Effector memory CD8-positive, alpha-beta T cell (primary cell): ENCODE results near the gene TRIP4.
A peak's percentile ranks its signal among the peaks of the same experiment; 100 is the strongest.
"Not testable (repeated sequence)": the region's sequence is repeated elsewhere in the genome, so short reads cannot be mapped to it uniquely, and the experiment has no call there.

ENCODE experiments used
- ATAC-seq: fragments of 150-1000 bp; cut with Tn5 transposase; replicated peaks from 2 replicates; pipeline ENCODE4 v1.10.0; 2021; ENCODE audit warnings: mild to moderate bottlenecking, moderate library complexity
- DNase-seq, 3 experiments: peaks; one replicate each; pipeline ENCODE4 v3.0.0; 2021
- H3K27ac Mint-ChIP-seq, 2 donors: one replicate each; pipeline ENCODE4 v1.8.0; 2022; ENCODE audit warnings: mild to moderate bottlenecking in 2 of 2, mixed read lengths in 2 of 2, moderate library complexity in 2 of 2
- H3K27me3 Mint-ChIP-seq, 2 donors: one replicate each; pipeline ENCODE4 v1.8.0; 2022; ENCODE audit warnings: mixed read lengths in 2 of 2
- H3K36me3 Mint-ChIP-seq: one replicate; pipeline ENCODE4 v1.8.0; 2022; ENCODE audit warnings: mild to moderate bottlenecking, moderate library complexity, mixed read lengths; ENCODE audit not compliant: insufficient read depth
- H3K4me1 Mint-ChIP-seq, 2 donors: one replicate each; pipeline ENCODE4 v1.8.0; 2022; ENCODE audit warnings: low read depth in 2 of 2, mixed read lengths in 2 of 2
- H3K4me3 Mint-ChIP-seq, 2 donors: one replicate each; pipeline ENCODE4 v1.8.0; 2022; ENCODE audit warnings: mild to moderate bottlenecking in 2 of 2, mixed read lengths in 2 of 2, moderate library complexity in 2 of 2
- H3K9me3 Mint-ChIP-seq, 2 donors: one replicate each; pipeline ENCODE4 v1.8.0; 2022; ENCODE audit warnings: mixed read lengths in 2 of 2
- total RNA-seq, 9 experiments: gene quantifications; one replicate each; lab custom pipeline; 2026; lab: John Stamatoyannopoulos, UW

TRIP4 gene
- 17.5 to 33.0 (median 21.6) reads per million in 9 experiments for total RNA-seq

- Mint-ChIP-seq H3K27ac (peak within 1 kb of the TSS; percentile 89 to 91), H3K36me3 (peaks cover 14% of the 10 kb centered on the region), H3K4me3 (peak within 1 kb of the TSS; percentile 91 to 96), H3K9me3 (no peaks in the 10 kb centered on the region), H3K27me3 (no peaks in the 10 kb centered on the region), H3K4me1 (peaks cover 15 to 16% of the 10 kb centered on the region in 2 donors)
- ATAC-seq (peak; percentile 98), DNase-seq (peak; percentile 96 to 98 (median 96))
Observed at GRCh38 chr15:64387562-64388168, at the start of gene TRIP4. TSS of gene TRIP4 (plus strand) at chr15:64387836. CDS start at chr15:64387864, 28 bp downstream.

GRCh38 chr15:64340355-64340754 is 47.3 kb upstream of the TRIP4 start:
- Mint-ChIP-seq H3K36me3 (peaks cover 12% of the 10 kb centered on the region), H3K4me1 (peaks cover 10 to 11% of the 10 kb centered on the region in 2 donors), H3K27me3 (no peaks in the 10 kb centered on the region), H3K9me3 (no peaks in the 10 kb centered on the region), H3K27ac (peak overlapping the region in 1 of 2 donors; percentile 23), H3K4me3 (no peak overlapping the region)
- ATAC-seq = no peak
- no peak for DNase-seq

- H3K9me3 Mint-ChIP-seq = no peaks in the 10 kb centered on the region
- no peak for DNase-seq
- H3K4me3 Mint-ChIP-seq = no peak overlapping the region
- no peaks in the 10 kb centered on the region for H3K27me3 Mint-ChIP-seq
- H3K27ac Mint-ChIP-seq = peak overlapping the region in 1 of 2 donors; percentile 81
- H3K36me3 Mint-ChIP-seq = peaks cover 12% of the 10 kb centered on the region
- H3K4me1 Mint-ChIP-seq = peaks cover 6 to 11% of the 10 kb centered on the region in 2 donors
- no peak for ATAC-seq
Observed at GRCh38 chr15:64341961-64342360, 45.7 kb upstream of the TRIP4 start.

GRCh38 chr15:64343222-64343621 is 44.4 kb upstream of the TRIP4 start:
- Mint-ChIP-seq H3K36me3 (peaks cover 20% of the 10 kb centered on the region), H3K4me3 (no peak overlapping the region), H3K27ac (peak overlapping the region; percentile 39 to 81), H3K4me1 (peaks cover 7 to 14% of the 10 kb centered on the region in 2 donors), H3K9me3 (no peaks in the 10 kb centered on the region), H3K27me3 (no peaks in the 10 kb centered on the region)
- ATAC-seq = no peak
- no peak for DNase-seq

- no peak for DNase-seq
- Mint-ChIP-seq H3K27me3 (no peaks in the 10 kb centered on the region), H3K27ac (peak overlapping the region in 1 of 2 donors; percentile 81), H3K36me3 (peaks cover 22% of the 10 kb centered on the region), H3K4me3 (no peak overlapping the region), H3K4me1 (peaks cover 7 to 14% of the 10 kb centered on the region in 2 donors), H3K9me3 (no peaks in the 10 kb centered on the region)
- ATAC-seq = no peak
Observed at GRCh38 chr15:64343841-64344240, 43.8 kb upstream of the TRIP4 start.

GRCh38 chr15:64344651-64345294 is 42.9 kb upstream of the TRIP4 start:
- Mint-ChIP-seq H3K4me3 (no peak overlapping the region), H3K4me1 (peaks cover 10 to 14% of the 10 kb centered on the region in 2 donors), H3K9me3 (no peaks in the 10 kb centered on the region), H3K27me3 (no peaks in the 10 kb centered on the region), H3K27ac (peak overlapping the region in 1 of 2 donors; percentile 22), H3K36me3 (peaks cover 15% of the 10 kb centered on the region)
- ATAC-seq = no peak
- DNase-seq = no peak

- ATAC-seq, DNase-seq, H3K27ac Mint-ChIP-seq, H3K9me3 Mint-ChIP-seq, H3K27me3 Mint-ChIP-seq, H3K4me3 Mint-ChIP-seq: not testable (repeated sequence)
- Mint-ChIP-seq H3K4me1 (peaks cover 10 to 14% of the 10 kb centered on the region in 2 donors), H3K36me3 (peaks cover 17% of the 10 kb centered on the region)
Observed at GRCh38 chr15:64346242-64346641, 41.4 kb upstream of the TRIP4 start.

- ATAC-seq (no peak), DNase-seq (no peak)
- H3K4me1 Mint-ChIP-seq = peaks cover 6 to 9% of the 10 kb centered on the region in 2 donors
- H3K4me3 Mint-ChIP-seq = no peak overlapping the region
- H3K27me3 Mint-ChIP-seq = no peaks in the 10 kb centered on the region
- no peaks in the 10 kb centered on the region for H3K9me3 Mint-ChIP-seq
- H3K36me3 Mint-ChIP-seq = peaks cover 28% of the 10 kb centered on the region
- H3K27ac Mint-ChIP-seq = no peak overlapping the region
Observed at GRCh38 chr15:64348455-64348854, 39.2 kb upstream of the TRIP4 start.

GRCh38 chr15:64349375-64349774 is 38.3 kb upstream of the TRIP4 start:
- H3K4me1 Mint-ChIP-seq = peaks cover 4 to 5% of the 10 kb centered on the region in 2 donors
- no peak for DNase-seq
- peaks cover 31% of the 10 kb centered on the region for H3K36me3 Mint-ChIP-seq
- no peaks in the 10 kb centered on the region for H3K27me3 Mint-ChIP-seq
- no peak overlapping the region for H3K27ac Mint-ChIP-seq
- no peak overlapping the region for H3K4me3 Mint-ChIP-seq
- ATAC-seq = no peak
- no peaks in the 10 kb centered on the region for H3K9me3 Mint-ChIP-seq

- peaks cover 15 to 16% of the 10 kb centered on the region in 2 donors for H3K4me1 Mint-ChIP-seq
- no peak overlapping the region for H3K27ac Mint-ChIP-seq
- ATAC-seq = no peak
- no peaks in the 10 kb centered on the region for H3K27me3 Mint-ChIP-seq
- H3K4me3 Mint-ChIP-seq = no peak overlapping the region
- no peak for DNase-seq
- peaks cover 35% of the 10 kb centered on the region for H3K36me3 Mint-ChIP-seq
- no peaks in the 10 kb centered on the region for H3K9me3 Mint-ChIP-seq
Observed at GRCh38 chr15:64351265-64351664, 36.4 kb upstream of the TRIP4 start.

GRCh38 chr15:64354688-64355344 is 32.8 kb upstream of the TRIP4 start:
- Mint-ChIP-seq H3K4me1 (peaks cover 16 to 17% of the 10 kb centered on the region in 2 donors), H3K27me3 (no peaks in the 10 kb centered on the region), H3K27ac (peak overlapping the region; percentile 83 to 95), H3K36me3 (peaks cover 23% of the 10 kb centered on the region), H3K9me3 (no peaks in the 10 kb centered on the region), H3K4me3 (peak overlapping the region; percentile 85 to 97)
- ATAC-seq (no peak), DNase-seq (no peak)

- DNase-seq (peak in 1 of 3 experiments; percentile 24), ATAC-seq (peak; percentile 32)
- Mint-ChIP-seq H3K9me3 (no peaks in the 10 kb centered on the region), H3K4me3 (peak overlapping the region; percentile 85 to 97), H3K4me1 (peaks cover 16 to 17% of the 10 kb centered on the region in 2 donors), H3K27me3 (no peaks in the 10 kb centered on the region), H3K36me3 (peaks cover 20% of the 10 kb centered on the region), H3K27ac (peak overlapping the region; percentile 83 to 95)
Observed at GRCh38 chr15:64355348-64355943, 32.2 kb upstream of the TRIP4 start.

GRCh38 chr15:64355944-64356709 is 31.5 kb upstream of the TRIP4 start, which contains the start of gene CSNK1G1:
TSS of gene CSNK1G1 (minus strand) at chr15:64356173. CDS start at chr15:64300499, 55,674 bp downstream.
- peaks cover 20% of the 10 kb centered on the region for H3K36me3 Mint-ChIP-seq
- ATAC-seq = peak; percentile 98
- peaks cover 16 to 17% of the 10 kb centered on the region in 2 donors for H3K4me1 Mint-ChIP-seq
- peak within 1 kb of the TSS; percentile 85 to 97 for H3K4me3 Mint-ChIP-seq
- H3K27me3 Mint-ChIP-seq = no peaks in the 10 kb centered on the region
- H3K9me3 Mint-ChIP-seq = no peaks in the 10 kb centered on the region
- H3K27ac Mint-ChIP-seq = peak within 1 kb of the TSS; percentile 83 to 95
- peak; percentile 85 to 87 (median 87) for DNase-seq
